GM18505 (cell line): Measurements from ENCODE around the gene KANSL2.
"Not testable (repeated sequence)": the region's sequence is repeated elsewhere in the genome, so short reads cannot be mapped to it uniquely, and the experiment has no call there.

Experiments used
- ATAC-seq: cut with Tn5 transposase; IDR thresholded peaks from one replicate; pipeline ENCODE4 v1.9.1; 2021; ENCODE audit not compliant: unreplicated experiment
- POLR2A ChIP-seq: IDR thresholded peaks from 4 replicates; pipeline ENCODE4 v1.6.1; 2011; ENCODE audit warnings: borderline replicate concordance; ENCODE audit not compliant: insufficient read depth, insufficient read length; ENCODE audit errors: extremely low read depth

KANSL2 gene

DNA sequence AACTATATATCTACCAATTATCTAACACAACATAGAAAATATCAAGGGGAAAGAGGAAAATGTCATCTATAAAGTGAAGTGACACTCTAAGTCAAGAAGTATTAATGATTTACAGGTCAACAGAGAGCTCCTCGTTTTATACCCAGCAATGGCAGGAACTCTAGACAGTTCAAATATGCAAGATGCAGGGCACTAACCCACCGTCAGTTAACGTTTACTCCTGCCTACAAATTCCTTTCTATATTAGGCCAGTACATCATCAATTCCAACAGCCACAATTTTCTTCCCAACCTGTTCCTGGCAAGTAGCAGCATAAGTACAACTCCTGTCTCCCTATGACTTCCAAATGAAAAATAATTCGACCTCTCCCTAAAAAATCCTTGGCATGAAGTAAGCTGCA, 9.0 kb upstream of the KANSL2 start:
- no peak for ATAC-seq
- no peak for TF ChIP-seq POLR2A

DNA sequence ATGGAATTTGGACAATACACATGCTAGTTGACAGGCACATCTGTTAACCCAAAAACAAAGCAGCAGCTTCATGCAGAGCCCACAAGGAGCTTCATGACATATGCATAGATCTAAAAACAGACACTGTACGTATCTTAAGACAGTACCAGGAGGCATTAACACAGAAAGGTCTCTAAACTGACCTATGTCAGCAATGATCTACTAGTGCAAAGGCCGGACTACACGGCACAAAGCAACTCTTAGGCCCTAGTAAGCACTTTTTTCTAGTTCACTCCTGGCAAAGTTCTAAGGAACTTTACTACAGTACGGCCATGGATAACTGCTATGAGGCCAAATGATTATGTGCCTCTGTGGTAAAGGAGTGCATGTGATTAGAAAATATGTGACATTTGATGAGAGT, 8.4 kb upstream of the KANSL2 start:
- no peak for TF ChIP-seq POLR2A
- no peak for ATAC-seq

DNA sequence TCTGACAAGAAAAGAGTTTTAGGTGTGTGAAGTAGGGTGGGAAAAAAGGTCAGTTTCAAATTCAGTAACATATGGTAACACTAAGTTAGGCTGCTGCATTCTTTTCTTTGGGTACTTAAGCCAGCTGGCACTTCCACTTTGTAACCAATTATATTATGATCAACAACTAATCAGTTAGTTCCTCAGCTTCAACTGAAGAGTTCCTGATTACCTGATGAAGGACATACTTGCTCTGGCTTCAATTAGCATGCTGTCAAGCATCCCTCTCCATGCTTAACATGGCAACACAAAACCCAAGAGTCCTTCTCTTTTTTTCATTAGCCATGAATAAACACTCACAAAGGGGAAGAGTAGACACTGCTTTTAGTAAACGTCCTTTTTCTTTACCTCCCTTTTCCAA, 6.8 kb upstream of the KANSL2 start:
- ATAC-seq, result no peak
- TF ChIP-seq POLR2A, result no peak

DNA sequence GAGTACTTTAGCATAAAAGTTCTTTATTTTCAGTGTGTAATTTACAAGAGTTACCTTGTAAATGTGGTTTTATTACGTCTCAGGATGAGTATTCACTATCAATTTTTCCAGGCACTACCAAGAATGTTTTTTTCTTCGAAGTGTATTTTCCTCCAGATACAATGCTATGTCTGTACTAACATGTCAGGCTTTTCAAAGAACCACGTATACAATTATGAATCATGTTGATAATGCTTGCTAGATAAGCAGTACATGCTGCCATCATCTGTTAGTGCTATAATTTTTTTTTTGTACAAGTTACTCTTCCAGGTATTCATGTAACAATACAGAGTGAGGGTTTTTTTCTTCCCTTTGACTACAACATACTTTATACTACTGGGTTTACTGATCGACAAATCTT, 5.6 kb upstream of the KANSL2 start:
- no peak for TF ChIP-seq POLR2A
- no peak for ATAC-seq

DNA sequence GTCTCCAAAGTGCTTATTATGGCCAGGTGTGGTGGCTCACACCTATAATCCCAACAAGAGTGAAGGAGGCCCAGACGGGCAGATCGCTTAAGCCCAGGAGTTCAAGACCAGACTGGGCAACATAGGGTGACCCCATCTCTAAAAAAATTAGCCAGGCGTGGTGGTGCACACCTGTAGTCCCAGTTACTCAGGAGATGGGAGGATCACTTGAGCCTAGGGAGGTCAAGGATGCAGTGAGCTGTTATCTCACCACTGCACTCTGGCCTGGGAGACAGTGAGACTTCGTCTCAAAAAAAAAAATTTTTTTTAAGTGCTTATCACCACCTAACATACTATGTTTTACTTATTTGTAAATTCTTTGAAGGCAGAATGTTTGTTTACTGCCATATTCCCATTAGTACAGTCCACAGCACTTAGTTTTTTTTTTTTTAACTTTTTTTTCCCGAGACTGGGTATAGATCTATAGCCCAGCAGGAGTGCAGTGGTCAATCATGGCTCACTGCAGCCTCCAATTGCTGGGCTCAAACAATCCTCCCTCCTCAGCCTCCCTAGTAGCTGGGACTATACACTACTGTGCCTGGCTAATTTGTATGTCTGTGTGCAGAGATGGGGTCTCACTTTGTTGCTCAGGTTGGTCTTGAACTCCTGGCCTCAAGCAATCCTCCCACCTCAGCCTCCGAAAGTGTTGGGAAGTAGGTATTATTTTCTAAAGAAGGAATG, 4.7 kb upstream of the KANSL2 start:
- no peak for ATAC-seq
- no peak for TF ChIP-seq POLR2A

DNA sequence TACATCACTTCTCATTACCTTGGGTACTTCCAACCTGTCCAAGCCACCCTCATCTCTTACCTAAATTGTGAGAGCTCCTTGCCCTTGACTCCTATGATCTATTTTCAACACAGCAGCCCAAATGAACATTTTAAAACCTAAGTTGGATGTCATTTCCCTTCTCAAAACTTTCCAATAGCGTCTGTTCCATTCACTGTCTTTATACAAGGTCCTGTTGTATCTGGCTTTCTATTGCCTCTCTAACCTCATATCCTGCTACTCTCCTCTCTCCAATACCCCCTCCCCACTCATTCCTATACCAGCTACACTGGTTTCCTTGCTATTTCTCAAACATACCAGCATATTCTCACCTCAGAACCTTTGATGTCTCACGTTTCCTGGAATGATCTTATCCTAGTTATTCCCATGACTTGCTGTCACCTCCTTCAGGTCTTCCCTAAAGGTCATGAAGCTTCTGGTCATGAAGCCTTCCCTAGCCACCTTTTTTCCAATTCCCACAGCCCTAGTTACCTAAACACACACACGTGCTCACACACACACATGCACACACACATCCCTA, 4.1 kb upstream of the KANSL2 start:
- TF ChIP-seq POLR2A, result no peak
- no peak for ATAC-seq

DNA sequence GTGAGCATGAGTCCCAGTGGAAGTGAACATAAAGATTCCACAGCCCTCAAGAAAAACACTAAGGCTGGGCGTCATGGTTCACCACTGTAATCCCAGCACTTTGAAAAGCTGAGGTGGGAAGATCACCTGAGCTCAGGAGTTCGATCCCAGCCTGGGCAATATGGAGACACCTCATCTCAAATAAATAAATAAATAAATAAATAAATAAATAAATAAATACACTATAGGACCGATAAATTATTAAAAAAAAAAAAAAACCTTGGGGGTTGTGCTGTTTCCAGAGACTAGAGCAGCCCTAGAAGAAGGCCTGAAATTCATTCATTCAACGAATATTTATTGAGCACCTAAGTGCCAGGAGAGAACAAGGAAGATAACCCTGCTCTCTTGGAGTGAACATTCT, 1.5 kb upstream of the KANSL2 start:
- TF ChIP-seq POLR2A, result no peak
- ATAC-seq, result no peak

DNA sequence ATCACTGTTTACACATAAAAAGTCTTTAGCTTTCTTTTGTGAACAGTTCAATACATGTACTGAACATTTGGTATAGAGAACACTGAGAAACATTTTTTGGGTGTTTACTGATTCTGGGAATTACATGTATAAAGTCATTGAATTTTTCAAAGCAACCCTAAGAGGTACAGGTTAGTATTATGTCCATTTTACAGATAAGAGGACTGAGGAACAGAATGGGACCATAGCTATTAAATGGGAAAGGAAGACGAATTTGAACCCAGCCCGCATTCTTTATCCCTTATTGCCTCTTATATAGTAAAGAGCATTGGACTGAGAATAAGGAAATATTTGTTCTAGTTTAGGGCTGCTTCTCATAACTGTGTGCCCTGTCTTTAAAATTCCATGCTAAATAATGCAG, 889 bp upstream of the KANSL2 start:
- TF ChIP-seq POLR2A, result no peak
- ATAC-seq, result no peak

DNA sequence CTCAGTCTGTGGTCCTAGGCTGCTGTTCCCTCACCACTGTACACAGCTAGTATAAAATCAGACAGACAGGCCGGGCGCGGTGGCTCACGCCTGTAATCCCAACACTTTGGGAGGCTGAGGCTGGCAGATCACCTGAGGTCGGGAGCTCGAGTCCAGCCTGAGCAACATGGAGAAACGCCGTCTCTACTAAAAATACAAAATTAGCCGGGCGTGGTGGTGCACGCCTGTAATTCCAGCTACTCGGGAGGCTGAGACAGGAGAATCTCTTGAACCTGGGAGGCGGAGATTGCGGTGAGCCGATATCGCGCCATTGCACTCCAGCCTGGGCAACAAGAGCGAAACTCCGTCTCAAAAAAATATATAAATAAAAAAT, 481 bp upstream of the KANSL2 start:
- ATAC-seq, result not testable (repeated sequence)

DNA sequence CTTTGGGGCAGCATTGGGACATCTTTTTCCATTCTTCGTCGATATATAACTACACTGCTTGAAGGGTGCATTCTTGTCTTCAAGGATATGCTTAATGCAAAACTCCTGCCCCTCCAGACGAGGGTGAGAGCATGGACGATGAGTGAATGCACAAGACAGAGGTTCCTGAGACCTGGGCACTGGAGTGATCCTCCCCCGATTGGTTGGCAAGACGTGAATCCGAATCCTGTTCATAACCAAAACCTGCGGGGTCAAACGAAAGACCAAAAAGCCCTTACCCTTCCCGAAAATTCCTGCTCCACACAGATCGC, 684 bp downstream of the KANSL2 start:
- ATAC-seq, result no peak
- TF ChIP-seq POLR2A, result no peak

DNA sequence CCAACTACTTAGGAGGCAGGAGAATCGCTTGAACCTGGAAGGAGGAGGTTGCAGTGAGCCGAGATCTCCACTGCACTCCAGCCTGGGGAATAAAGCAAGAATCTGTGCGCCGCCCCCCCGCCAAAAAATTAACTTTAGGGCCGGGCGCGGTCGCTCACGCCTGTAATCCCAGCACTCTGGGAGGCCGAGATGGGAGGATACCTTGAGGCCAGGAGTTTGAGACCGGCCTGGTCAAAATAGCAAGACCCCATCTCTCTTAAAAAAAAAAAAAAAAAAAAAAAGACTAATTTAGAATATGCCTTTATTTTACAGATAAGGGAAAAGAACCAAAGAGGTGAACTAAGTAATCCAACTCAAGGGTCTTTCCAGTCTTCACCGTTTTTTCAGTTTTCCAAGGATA, 1.2 kb downstream of the KANSL2 start:
- no peak for TF ChIP-seq POLR2A
- no peak for ATAC-seq

DNA sequence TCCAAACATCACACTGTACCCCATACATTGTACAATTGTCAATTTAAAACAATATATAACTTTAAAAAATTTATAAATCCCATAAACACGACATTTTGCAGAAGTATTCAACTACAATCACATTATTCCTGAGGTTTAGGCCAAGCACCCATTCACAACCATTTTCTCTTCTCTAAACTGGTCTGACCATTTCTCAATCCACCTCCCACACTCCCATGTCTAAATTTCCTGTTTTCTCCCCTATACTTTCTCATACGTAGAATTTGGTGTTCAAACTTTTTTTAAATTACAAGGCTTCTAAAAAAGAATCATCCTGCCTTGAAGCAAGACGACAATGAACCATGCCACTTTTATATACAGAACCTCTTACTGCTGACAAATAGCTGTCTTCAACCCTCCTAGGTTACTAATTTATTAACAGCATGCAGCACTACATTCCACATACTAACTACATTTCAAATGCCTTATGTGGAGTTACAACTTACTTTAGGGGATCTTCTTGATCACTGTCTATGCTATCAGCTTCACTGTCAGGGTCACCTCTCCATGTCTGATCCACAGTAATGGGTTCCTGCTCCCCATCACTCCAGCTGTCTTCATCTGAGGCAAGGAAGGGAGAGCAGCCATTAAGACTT, 3.4 kb downstream of the KANSL2 start:
- no peak for TF ChIP-seq POLR2A
- no peak for ATAC-seq

DNA sequence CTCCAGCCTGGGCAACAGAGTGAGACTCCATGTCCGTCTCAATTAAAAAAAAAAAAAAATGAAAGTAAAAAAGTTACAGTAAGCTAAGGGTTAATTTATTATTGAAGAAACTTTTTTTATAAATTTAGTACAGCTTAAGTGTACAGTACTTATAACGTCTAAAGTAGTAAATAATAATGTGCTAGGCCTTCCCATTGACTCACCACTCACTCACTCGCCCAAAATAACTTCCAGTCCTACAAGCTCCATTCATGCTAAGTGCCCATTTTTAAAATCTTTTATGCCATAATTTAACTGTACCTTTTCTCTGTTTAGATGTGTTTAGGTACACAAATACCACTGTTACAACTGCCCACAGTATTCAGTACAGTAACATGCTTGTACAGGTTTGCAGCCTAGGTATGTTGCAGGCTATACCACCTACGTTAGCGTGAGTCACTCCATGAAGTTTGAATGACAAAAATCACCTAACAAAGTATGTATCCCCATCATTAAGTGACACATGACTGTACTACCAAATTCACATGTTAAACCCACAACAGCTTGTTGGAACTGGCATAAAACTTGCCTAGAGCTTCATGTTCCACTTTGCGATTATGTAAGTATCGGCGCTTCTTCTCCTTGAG, 10.7 kb downstream of the KANSL2 start:
- ATAC-seq, result no peak
- no peak for TF ChIP-seq POLR2A

DNA sequence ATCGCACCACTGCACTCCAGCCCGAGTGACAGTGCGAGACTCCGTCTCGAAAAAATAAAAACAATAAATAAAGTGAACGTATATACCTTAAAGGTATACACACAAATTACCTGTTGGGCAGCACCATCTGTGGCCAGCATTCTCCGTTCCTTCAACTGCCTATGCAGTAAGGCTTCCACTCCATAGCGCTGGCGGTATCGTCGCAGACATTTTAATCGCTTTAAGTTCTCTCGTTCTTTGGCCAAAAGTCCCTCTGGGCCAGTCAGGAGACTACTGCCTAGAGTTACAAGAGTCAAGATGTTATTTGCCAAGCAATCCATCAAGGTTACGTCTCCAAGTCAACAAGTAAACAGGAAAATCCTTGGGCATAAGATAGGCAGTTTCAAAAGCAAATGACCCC, 13.0 kb downstream of the KANSL2 start:
- no peak for ATAC-seq
- no peak for TF ChIP-seq POLR2A
